CD4-positive, alpha-beta T cell treated with Interferon gamma for 1 hour (primary cell): ENCODE measurements around the gene ITPRID2.

Experiments used
- DNase-seq: peaks from one replicate; pipeline ENCODE4 v3.0.0-alpha.2; 2020

Gene ITPRID2

DNA sequence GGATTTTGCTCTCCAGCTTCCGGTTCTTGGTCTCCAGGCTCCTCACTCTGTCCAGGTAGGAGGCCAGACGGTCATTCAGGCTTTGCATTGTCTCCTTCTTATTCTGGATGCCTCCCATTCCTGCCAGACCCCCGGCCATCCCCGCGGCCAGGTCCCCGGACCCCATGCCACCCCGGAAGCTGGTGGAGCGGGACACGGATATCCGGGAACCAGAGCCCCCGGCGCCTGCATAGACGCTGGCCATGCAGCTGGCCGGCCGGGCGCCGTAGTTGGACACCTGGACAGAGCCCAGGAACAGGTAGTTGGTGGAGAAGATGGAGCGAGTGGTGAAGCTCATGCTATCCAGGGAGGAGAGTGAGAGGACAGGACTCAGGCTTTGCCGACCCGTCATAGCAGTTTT is 70.6 kb downstream of the ITPRID2 start:
- DNase-seq = no peak

DNA sequence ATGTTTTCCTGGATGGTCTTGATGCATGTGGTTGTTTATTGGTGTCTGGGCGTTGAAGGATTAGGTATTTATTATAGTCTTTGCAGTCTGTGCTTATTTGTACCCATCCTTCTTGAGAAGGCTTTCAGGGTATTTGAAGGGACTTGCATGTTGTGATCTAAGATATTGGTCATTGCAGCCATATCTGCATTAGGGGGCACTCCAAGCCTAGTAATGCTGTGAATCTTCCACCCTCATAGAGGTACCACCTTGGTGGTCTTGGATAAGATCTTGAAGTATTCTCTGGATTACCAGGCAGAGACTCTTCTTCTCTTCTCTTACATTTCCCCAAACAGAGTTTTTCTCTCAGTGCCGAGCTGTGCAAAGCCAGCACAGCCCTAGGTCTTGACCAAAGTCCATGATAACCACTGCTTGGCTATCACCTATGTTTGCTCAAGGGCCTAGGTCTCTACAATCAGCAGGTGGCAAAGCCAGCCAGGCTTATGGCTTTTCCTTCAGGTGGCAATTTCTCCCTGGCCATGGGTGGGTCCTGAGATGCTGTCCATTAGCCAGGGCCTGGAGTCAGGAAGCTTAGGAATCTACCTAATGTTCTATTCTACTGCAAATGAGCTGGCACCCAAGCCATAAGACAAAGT is 78.7 kb downstream of the ITPRID2 start:
- no peak for DNase-seq

DNA sequence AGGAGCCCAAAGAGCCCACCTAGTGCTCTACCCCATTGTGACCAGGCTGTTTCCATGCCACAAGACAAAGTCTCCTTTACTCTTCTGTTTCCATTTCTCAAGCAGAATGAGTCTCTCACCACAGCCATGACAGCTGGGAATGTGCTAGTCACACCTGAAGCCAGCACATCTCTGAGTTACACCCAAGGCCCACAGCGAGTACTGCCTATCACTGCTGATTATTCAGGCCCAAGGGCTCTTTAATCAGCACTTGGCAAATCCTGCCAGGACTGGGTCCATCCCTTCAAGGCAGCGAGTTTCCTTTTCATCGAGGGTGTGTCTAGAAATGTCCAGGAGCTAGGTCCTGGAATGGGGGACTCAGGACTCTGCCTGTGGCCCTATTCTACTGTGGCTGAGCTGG is 79.5 kb downstream of the ITPRID2 start:
- DNase-seq = no peak

DNA sequence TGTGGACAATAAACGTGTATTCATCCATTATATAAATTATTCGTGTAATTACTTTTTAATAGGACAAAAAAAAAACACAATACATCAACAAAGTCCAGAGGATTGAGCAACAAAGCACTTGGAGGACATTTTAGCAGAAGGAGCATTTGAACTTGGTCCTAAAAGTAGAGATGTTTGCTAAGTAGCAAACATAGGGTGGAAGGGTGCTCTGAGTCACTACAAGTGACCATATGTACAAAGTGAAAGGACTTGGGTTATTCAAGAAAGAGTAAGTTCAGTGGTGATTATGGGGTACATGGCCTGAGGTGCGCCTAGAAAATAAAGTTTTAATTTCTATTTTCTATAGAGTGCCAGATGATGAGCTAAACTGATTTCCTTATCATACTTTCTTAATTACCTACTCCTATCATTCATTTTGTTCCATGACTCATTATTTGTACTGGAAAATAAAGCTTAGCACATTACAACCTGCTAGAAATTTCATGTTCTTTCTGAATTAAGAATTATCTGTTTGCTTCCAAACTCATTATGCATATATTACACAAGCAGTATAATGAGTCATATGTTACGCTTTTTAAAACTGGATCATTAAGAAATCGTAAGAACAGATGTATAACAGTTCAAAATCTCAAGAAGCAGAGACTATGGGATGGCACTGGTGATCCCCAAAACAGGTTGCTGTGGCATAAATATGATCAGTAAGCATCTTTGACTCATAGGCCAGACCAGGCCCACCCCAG is 81.1 kb downstream of the ITPRID2 start:
- DNase-seq = no peak

DNA sequence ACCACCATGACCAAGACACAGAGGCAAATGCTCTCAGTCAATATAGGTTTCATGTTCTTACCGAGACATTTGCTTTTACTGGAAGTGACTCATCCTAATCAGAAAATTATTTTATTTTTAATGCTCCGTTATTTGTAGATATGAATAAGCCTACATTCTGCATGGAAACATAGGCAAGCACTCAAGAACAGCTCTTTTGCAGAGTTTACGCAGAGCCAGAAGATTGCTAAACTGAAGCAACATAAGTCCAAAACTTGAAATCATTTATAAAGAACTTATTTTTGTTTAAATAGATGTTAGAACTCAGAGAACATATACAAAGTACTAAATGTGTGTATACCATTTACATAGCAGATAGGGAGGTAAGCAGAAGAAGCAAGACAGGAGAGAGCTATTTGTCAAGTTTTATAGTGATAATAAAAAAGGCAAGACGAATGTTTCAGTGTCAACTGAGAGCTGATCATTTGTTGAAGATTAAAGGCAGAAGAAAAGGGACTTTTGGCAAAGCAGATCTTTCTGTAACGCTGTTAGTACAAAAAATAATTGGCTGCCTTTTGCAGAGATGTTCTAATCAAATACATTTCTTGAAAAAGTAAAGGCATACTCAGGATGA is 81.7 kb downstream of the ITPRID2 start:
- DNase-seq = no peak

DNA sequence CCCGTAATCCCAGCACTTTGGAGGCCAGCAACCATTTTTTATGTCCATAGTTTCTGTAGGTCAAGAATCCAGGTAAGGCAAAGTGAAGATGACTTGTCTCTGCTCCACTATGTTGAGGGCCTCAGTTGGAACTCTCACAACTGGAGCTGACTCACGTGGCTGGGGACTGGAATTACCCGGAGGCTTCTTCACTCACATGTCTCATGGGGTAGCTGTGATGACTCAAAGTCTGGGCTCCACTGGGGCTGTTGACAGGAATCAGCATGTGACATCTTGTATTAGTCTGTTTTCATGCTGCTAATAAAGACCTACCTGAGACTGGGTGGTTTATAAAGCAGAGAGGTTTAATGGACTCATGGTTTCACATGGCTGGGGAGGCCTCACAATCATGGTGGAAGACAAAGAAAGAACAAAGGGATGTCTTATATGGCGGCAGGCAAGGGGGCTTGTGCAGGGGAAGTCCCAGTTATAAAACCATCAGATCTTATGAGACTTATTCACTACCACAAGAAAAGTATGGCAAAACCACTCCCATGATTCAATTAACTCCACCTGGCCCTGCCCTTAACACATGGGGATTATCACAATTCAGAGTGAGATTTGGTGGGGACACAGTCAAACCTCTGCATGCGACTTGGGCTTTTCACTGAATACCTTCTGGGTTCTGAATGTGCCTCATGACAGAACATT is 86.3 kb downstream of the ITPRID2 start:
- no peak for DNase-seq

DNA sequence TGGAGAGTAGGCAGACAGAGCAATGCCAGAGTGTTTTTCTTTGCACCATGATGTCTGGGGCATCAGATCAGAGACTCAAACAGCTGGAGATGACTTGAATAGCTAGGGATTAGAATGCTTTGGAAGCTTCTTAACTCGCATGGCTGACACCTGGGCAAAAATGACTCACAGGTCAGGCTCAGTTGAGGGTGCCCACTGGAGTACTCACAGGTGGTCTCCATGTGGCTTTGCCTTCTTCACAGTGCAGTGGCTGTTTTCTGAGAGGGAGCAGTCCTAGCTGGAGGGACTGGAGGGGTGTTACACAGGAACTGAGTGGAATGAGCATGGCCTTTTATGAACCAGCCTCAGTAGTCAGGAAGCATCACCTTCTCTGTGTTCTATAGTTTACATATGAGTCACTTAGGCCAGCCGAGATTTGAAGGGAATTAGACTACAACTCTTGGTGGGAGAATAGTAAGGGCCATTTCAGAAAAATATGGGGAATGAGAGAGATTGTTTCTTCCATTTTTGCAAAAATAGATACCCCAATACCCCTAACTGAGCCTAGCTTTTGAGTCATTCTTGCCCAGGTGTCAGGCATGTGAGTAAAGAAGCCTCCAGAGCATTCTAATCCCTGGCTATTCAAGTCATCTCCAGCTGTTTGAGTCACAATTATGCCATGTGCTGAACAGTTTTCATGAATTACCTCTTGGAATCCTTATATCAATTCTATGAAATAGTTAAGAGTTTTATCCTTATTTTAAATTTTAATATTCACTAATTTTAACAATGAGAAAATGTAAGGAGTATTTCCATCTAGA is 87.0 kb downstream of the ITPRID2 start:
- DNase-seq = no peak
